RWPE2 (cell line): ENCODE data around the gene ARMC7.

Experiments used
- ATAC-seq: fragments of 200-7000 bp; cut with Tn5 transposase; 3 replicates; pipeline ENCODE4 v1.9.1; 2021; ENCODE audit warnings: low read depth
- DNase-seq: peaks from one replicate; pipeline ENCODE4 v3.0.0-alpha.2; 2020; ENCODE audit warnings: low spot score
- H3K27ac ChIP-seq: fragments of 450-650 bp; 2 replicates; pipeline ENCODE4 v1.5.1; 2017; ENCODE audit warnings: mild to moderate bottlenecking; ENCODE audit not compliant: poor library complexity, severe bottlenecking
- H3K27me3 ChIP-seq: fragments of 250-450 bp; sonication (Bioruptor Pico); 2 replicates; pipeline ENCODE4 v1.5.1; 2021; ENCODE audit warnings: mild to moderate bottlenecking, moderate library complexity; ENCODE audit not compliant: insufficient read depth, poor library complexity, severe bottlenecking
- H3K36me3 ChIP-seq: fragments of 250-450 bp; sonication (Bioruptor Pico); 2 replicates; pipeline ENCODE4 v1.5.1; 2020; ENCODE audit warnings: low read depth, mild to moderate bottlenecking, moderate library complexity
- H3K4me1 ChIP-seq: fragments of 250-450 bp; sonication (Bioruptor Pico); 2 replicates; pipeline ENCODE4 v1.5.1; 2021; ENCODE audit warnings: mild to moderate bottlenecking, moderate library complexity; ENCODE audit not compliant: insufficient read depth, poor library complexity, severe bottlenecking
- H3K4me3 ChIP-seq: fragments of 250-450 bp; sonication (Bioruptor Pico); 2 replicates; pipeline ENCODE4 v1.5.1; 2021; ENCODE audit warnings: mild to moderate bottlenecking, moderate library complexity; ENCODE audit not compliant: severe bottlenecking
- H3K9me3 ChIP-seq: fragments of 250-450 bp; sonication (Bioruptor Pico); 2 replicates; pipeline ENCODE4 v1.5.1; 2021; ENCODE audit warnings: mild to moderate bottlenecking, moderate library complexity; ENCODE audit not compliant: severe bottlenecking
- CTCF ChIP-seq: fragments of 450-650 bp; IDR thresholded peaks from one replicate; pipeline ENCODE4 v1.5.1; 2017; ENCODE audit warnings: mild to moderate bottlenecking, moderate library complexity; ENCODE audit not compliant: poor library complexity, severe bottlenecking

ARMC7 gene

GRCh38 chr17:75088465-75089417, 21.0 kb upstream of the ARMC7 start:
- DNase-seq, result no peak
- no peaks in the 10 kb centered on the region for H3K9me3 ChIP-seq
- H3K36me3 ChIP-seq, result no peaks in the 10 kb centered on the region
- no peaks in the 10 kb centered on the region for H3K27me3 ChIP-seq
- peaks cover 47% of the 10 kb centered on the region for H3K4me1 ChIP-seq
- H3K4me3 ChIP-seq, result peak overlapping the region; percentile 44
- no peak for TF ChIP-seq CTCF
- peak; percentile 35 for ATAC-seq
- H3K27ac ChIP-seq, result peak overlapping the region; percentile 86

- H3K4me1 ChIP-seq, result peaks cover 49% of the 10 kb centered on the region
- H3K9me3 ChIP-seq, result no peaks in the 10 kb centered on the region
- no peak for DNase-seq
- no peaks in the 10 kb centered on the region for H3K27me3 ChIP-seq
- no peak for TF ChIP-seq CTCF
- ATAC-seq, result no peak
- H3K4me3 ChIP-seq, result no peak overlapping the region
- no peaks in the 10 kb centered on the region; the same call in 1 of the 2 replicates for H3K36me3 ChIP-seq
- H3K27ac ChIP-seq, result peak overlapping the region; percentile 49
Measured at GRCh38 chr17:75090871-75091854, 18.6 kb upstream of the ARMC7 start.

GRCh38 chr17:75091855-75092327, 17.9 kb upstream of the ARMC7 start:
- no peaks in the 10 kb centered on the region for H3K27me3 ChIP-seq
- H3K36me3 ChIP-seq, result no peaks in the 10 kb centered on the region; the same call in 1 of the 2 replicates
- ATAC-seq (no peak), DNase-seq (no peak)
- peak overlapping the region; percentile 49 for H3K27ac ChIP-seq
- no peaks in the 10 kb centered on the region for H3K9me3 ChIP-seq
- H3K4me1 ChIP-seq, result peaks cover 46% of the 10 kb centered on the region
- TF ChIP-seq CTCF, result no peak
- no peak overlapping the region for H3K4me3 ChIP-seq

GRCh38 chr17:75093548-75094158, 16.1 kb upstream of the ARMC7 start:
- H3K9me3 ChIP-seq, result no peaks in the 10 kb centered on the region
- H3K36me3 ChIP-seq, result peaks cover 4% of the 10 kb centered on the region; the same call in 1 of the 2 replicates
- TF ChIP-seq CTCF, result no peak
- no peaks in the 10 kb centered on the region for H3K27me3 ChIP-seq
- H3K27ac ChIP-seq, result peak overlapping the region; percentile 22
- ATAC-seq, result no peak
- peaks cover 38% of the 10 kb centered on the region for H3K4me1 ChIP-seq
- H3K4me3 ChIP-seq, result no peak overlapping the region
- no peak for DNase-seq
